ENCODE measurements around the gene TUFT1. TPM values are rescaled to one million over a fixed set of nuclear protein-coding genes. Genes with fewer than 3 reads are reported as not detected.

The TUFT1 gene
- total and polyA plus RNA-seq, 2 of the 13 experiments (the other 11 are each of a cell fraction or from before 2014, with no cell fraction given), result 6.4 to 7.3 TPM

DNA sequence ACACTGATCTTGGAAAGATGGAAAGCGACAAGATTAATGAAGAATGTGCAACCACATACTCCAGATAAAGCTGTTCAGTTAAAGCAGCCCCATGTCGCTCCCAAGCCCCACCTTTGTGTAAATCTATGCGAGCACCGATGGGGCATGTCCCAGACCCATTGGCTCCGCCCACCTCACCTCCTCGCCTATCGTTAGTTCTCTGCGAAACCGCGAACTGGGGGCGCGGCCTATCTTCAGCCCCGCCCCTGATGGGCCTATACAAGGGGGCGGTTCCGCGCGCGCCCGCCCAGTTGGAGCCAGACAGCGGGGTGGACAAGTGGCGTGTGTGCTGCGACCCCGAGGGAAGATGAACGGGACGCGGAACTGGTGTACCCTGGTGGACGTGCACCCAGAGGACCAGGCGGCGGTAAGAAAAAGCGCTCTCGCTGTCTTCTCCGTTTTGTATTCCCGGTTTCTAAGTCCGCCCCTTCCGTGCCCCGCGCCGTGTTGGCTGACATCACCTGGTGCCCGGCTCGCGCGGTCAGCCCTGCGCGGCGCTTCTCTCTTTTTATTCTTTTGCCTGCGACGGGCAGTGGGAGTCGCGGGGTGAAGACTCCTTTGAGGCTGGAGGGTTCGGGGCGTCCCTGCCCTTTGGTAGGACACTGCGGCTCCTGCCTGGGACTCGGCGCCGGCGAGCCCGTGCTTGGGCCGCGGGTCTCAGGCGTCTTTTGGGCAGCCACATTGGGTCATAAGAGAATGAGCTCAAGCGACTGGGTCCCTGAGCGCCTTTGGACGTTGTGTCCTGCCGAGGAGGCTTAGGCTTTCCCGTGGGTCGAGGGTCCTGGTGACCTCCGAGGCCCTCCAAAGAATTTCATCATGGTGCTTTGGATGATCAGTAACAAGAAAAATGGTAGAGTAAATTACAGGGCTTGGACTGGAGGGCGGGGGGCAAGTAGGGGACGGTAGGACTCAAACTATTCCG, at the start of gene TUFT1 (continued):
- TF ChIP-seq ZNF629 (CRISPR knock-in tag; conservative IDR thresholded peaks at IDR 0.05), result no peak
- TF ChIP-seq SP4 (CRISPR knock-in tag; IDR thresholded peaks at IDR 0.05), result peak; percentile 93
- TF ChIP-seq ZNF546 (CRISPR knock-in tag; conservative IDR thresholded peaks at IDR 0.05), result peak; percentile 52; the same call in 1 of the 2 replicates
- TF ChIP-seq RBFOX2 (IDR thresholded peaks at IDR 0.05; ENCODE audit: low read depth, low read length), result peak; percentile 98
- peak; percentile 74; the same call in 1 of the 2 replicates for TF ChIP-seq ZNF792 (CRISPR knock-in tag; IDR thresholded peaks at IDR 0.05)
- TF ChIP-seq STAG1 (CRISPR knock-in tag; IDR thresholded peaks at IDR 0.05), result peak; percentile 15; the same call in 1 of the 2 replicates
- TF ChIP-seq, protein P1, sequence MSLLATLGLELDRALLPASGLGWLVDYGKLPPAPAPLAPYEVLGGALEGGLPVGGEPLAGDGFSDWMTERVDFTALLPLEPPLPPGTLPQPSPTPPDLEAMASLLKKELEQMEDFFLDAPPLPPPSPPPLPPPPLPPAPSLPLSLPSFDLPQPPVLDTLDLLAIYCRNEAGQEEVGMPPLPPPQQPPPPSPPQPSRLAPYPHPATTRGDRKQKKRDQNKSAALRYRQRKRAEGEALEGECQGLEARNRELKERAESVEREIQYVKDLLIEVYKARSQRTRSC (CRISPR knock-in tag; IDR thresholded peaks at IDR 0.05; ENCODE audit: low read depth), result no peak
- peak; percentile 59; the same call in 1 of the 2 replicates for TF ChIP-seq ZBTB8A (CRISPR knock-in tag; IDR thresholded peaks at IDR 0.05; ENCODE audit: borderline replicate concordance, low read depth)
- TF ChIP-seq PHF8 (CRISPR knock-in tag; IDR thresholded peaks at IDR 0.05), result peak; percentile 81
- TF ChIP-seq SNRNP70 (IDR thresholded peaks at IDR 0.05; ENCODE audit: low read depth, low read length), result no peak
- peak; percentile 75; the same call in 1 of the 2 replicates for TF ChIP-seq NFKB2 (CRISPR knock-in tag; IDR thresholded peaks at IDR 0.05; ENCODE audit: borderline replicate concordance)
- TF ChIP-seq MAFG (CRISPR knock-in tag; IDR thresholded peaks at IDR 0.05), result no peak
- TF ChIP-seq MYC (CRISPR knock-in tag; IDR thresholded peaks at IDR 0.05; ENCODE audit: borderline replicate concordance), result peak; percentile 58; the same call in 1 of the 2 replicates
- TF ChIP-seq, protein P2, sequence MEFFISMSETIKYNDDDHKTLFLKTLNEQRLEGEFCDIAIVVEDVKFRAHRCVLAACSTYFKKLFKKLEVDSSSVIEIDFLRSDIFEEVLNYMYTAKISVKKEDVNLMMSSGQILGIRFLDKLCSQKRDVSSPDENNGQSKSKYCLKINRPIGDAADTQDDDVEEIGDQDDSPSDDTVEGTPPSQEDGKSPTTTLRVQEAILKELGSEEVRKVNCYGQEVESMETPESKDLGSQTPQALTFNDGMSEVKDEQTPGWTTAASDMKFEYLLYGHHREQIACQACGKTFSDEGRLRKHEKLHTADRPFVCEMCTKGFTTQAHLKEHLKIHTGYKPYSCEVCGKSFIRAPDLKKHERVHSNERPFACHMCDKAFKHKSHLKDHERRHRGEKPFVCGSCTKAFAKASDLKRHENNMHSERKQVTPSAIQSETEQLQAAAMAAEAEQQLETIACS (CRISPR knock-in tag; IDR thresholded peaks at IDR 0.05), result peak; percentile 64
- peak; percentile 99 for TF ChIP-seq POLR2AphosphoS5 (IDR thresholded peaks at IDR 0.05; ENCODE audit: low read depth, low read length)
- no peak for TF ChIP-seq CHCHD3 (CRISPR knock-in tag; IDR thresholded peaks at IDR 0.05)
- TF ChIP-seq RBAK (CRISPR knock-in tag; IDR thresholded peaks at IDR 0.05), result 0 out of 2 replicates have a peak, but pooled peaks have one; percentile 40
- peak; percentile 82 for TF ChIP-seq POGZ (CRISPR knock-in tag; IDR thresholded peaks at IDR 0.05)
- TF ChIP-seq, protein P3, sequence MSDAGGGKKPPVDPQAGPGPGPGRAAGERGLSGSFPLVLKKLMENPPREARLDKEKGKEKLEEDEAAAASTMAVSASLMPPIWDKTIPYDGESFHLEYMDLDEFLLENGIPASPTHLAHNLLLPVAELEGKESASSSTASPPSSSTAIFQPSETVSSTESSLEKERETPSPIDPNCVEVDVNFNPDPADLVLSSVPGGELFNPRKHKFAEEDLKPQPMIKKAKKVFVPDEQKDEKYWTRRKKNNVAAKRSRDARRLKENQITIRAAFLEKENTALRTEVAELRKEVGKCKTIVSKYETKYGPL (CRISPR knock-in tag; IDR thresholded peaks at IDR 0.05), result peak; percentile 36; the same call in 1 of the 2 replicates
- no peak for TF ChIP-seq SIX1 (CRISPR knock-in tag; IDR thresholded peaks at IDR 0.05; ENCODE audit: borderline replicate concordance)
- TF ChIP-seq ZNF343 (CRISPR knock-in tag; IDR thresholded peaks at IDR 0.05), result no peak
- TF ChIP-seq ZNF235 (CRISPR knock-in tag; IDR thresholded peaks at IDR 0.05; ENCODE audit: borderline replicate concordance), result no peak
- TF ChIP-seq SCMH1 (CRISPR knock-in tag; IDR thresholded peaks at IDR 0.05; ENCODE audit: borderline replicate concordance), result no peak
- TF ChIP-seq, protein P4, sequence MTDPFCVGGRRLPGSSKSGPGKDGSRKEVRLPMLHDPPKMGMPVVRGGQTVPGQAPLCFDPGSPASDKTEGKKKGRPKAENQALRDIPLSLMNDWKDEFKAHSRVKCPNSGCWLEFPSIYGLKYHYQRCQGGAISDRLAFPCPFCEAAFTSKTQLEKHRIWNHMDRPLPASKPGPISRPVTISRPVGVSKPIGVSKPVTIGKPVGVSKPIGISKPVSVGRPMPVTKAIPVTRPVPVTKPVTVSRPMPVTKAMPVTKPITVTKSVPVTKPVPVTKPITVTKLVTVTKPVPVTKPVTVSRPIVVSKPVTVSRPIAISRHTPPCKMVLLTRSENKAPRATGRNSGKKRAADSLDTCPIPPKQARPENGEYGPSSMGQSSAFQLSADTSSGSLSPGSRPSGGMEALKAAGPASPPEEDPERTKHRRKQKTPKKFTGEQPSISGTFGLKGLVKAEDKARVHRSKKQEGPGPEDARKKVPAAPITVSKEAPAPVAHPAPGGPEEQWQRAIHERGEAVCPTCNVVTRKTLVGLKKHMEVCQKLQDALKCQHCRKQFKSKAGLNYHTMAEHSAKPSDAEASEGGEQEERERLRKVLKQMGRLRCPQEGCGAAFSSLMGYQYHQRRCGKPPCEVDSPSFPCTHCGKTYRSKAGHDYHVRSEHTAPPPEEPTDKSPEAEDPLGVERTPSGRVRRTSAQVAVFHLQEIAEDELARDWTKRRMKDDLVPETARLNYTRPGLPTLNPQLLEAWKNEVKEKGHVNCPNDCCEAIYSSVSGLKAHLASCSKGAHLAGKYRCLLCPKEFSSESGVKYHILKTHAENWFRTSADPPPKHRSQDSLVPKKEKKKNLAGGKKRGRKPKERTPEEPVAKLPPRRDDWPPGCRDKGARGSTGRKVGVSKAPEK (CRISPR knock-in tag; IDR thresholded peaks at IDR 0.05; ENCODE audit: borderline replicate concordance), result peak; percentile 61; the same call in 1 of the 2 replicates
- peak; percentile 87 for TF ChIP-seq SRY (CRISPR knock-in tag; IDR thresholded peaks at IDR 0.05)
